ENCODE measurements around the gene PRSS8.
"Not testable (repeated sequence)": the region's sequence is repeated elsewhere in the genome, so short reads cannot be mapped to it uniquely, and the experiment has no call there.

The PRSS8 gene

DNA sequence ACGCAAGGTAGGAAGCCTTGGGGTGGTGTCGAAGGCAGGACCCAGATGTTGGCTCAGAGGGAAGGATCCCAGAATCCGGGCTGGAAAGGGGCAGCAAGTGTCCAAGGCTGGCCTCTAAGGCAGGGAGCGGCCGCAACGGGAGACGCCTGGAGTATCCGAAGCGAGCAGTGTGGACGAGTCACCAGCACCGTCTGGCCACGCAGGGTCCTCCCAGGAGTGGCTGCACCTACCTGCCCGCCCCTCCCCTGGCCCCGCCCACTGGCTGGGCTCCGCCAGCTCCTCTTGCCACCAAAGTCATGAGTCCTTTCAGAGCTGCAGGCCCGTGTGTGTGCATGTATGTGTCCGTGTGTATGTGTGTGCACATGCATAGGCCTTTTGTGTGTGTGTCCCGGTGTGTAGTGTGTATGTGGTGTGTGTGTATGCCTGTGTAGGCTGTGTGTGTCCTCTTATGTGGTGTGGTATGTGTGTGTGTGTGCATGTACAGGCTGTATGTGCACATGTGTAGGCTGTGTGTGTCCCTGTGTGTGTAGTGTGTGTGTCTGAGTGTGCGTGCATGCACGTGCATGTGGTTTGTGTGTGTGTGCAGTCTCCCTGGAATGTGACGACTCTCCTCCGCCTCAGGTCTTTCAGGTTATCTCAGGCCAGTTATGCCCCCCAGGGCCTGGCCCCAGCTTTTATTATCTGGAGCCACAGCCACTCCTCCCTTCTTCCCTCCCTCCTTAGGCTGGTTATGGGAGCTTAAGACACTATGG, at the start of gene PRSS8:
TSS of gene PRSS8 (minus strand) at position 193 of the 752 bp plus-strand sequence. CDS start 229 bp downstream, outside the sequence.
- in situ Hi-C loops (cut with MboI; ENCODE audit: low sequenced_read_pairs), result no loop called here

DNA sequence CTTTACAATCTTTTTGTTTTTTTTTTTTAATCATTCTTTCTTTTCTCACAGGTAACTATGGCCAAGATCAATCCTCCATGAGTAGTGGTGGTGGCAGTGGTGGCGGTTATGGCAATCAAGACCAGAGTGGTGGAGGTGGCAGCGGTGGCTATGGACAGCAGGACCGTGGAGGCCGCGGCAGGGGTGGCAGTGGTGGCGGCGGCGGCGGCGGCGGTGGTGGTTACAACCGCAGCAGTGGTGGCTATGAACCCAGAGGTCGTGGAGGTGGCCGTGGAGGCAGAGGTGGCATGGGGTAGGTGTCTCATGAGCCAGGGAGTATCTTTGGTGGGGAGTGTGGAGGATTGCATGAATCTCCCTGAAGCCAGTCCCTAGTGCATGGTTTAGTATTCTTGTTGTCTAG, 49.4 kb upstream of the PRSS8 start:
- in situ Hi-C loops (cut with MboI; ENCODE audit: low sequenced_read_pairs), result no loop called here

DNA sequence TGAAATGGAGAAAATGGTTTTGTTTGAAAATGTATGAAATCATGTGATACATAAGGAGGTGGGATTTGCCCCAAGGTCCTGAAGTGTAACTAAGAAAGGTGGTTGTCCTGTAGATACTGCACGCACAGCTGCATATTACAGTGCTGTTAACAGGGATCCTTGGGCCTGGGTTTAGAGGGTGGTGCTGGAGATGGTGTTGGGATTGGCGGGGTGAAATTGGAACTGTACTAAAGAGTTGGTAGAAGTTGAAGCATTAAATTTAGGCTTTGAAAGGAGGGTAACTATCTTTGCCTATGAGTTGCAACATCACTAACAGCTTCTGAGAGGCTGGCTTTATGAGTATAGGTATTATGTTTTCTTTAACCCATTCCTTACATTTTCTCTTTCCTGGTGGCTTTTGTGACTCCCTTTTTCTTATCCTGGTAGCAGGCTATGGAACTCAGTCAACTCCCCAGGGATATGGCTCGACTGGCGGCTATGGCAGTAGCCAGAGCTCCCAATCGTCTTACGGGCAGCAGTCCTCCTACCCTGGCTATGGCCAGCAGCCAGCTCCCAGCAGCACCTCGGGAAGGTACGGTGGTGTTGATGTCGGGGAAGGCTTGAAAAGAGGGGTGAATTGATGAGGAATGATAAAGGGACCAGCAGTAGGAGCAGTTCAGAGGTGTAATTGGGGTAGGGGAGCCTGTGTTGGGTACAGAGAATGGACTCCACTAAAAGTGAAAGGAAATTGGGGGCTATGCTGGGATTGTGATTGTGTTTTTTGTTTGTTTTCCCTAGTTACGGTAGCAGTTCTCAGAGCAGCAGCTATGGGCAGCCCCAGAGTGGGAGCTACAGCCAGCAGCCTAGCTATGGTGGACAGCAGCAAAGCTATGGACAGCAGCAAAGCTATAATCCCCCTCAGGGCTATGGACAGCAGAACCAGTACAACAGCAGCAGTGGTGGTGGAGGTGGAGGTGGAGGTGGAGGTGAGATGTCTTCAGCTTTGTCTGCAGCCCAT, 48.2 kb upstream of the PRSS8 start:
- in situ Hi-C loops (cut with MboI; ENCODE audit: low sequenced_read_pairs), result no loop called here

DNA sequence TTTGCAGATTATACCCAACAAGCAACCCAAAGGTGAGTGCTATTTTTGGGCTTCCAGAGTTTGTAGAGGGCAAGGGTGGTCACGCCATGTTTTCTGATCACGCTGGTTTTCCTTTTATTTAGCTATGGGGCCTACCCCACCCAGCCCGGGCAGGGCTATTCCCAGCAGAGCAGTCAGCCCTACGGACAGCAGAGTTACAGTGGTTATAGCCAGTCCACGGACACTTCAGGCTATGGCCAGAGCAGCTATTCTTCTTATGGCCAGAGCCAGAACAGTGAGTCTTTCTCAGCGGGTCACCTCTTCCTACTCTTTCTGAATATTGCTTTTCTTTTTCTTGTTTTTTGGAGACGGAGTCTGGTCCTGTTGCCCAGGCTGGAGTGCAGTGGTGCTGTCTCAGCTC, 46.9 kb upstream of the PRSS8 start:
- in situ Hi-C loops (cut with MboI; ENCODE audit: low sequenced_read_pairs), result no loop called here

DNA sequence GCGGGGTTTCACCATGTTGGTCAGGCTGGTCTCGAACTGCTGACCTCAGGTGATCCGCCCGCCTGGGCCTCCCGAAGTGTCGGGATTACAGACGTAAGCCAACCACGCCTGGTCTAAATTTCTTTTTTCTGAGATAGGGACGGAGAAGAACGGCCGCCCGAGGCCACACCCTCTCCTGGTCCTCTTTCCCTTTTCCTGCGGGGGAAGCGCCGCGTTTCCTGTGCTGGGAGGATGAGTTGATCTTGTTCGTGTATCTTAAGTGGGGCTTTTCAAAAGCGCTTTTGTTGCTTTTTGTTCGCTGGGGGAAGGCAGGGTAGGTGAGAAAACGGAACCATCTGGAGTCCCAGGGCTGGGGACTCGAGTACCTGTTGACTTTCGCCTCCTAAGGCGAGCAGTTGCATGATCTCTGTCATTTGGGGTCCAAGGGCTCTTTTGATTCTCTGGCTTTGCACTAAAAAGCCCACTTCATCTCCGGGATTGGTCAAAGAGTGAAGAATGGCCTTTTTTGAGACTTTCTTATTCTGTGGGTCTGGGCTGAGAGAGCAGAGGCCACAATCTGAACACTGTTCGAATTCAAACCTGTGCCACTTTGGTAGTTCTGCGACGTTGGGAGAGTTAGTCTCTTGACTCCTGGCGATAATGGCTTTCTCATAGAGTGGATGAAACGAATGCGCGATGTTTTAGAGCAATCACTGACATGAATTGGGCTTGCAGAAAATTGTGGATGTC, 45.7 kb upstream of the PRSS8 start:
- in situ Hi-C loops (cut with MboI; ENCODE audit: low sequenced_read_pairs), result no loop called here

DNA sequence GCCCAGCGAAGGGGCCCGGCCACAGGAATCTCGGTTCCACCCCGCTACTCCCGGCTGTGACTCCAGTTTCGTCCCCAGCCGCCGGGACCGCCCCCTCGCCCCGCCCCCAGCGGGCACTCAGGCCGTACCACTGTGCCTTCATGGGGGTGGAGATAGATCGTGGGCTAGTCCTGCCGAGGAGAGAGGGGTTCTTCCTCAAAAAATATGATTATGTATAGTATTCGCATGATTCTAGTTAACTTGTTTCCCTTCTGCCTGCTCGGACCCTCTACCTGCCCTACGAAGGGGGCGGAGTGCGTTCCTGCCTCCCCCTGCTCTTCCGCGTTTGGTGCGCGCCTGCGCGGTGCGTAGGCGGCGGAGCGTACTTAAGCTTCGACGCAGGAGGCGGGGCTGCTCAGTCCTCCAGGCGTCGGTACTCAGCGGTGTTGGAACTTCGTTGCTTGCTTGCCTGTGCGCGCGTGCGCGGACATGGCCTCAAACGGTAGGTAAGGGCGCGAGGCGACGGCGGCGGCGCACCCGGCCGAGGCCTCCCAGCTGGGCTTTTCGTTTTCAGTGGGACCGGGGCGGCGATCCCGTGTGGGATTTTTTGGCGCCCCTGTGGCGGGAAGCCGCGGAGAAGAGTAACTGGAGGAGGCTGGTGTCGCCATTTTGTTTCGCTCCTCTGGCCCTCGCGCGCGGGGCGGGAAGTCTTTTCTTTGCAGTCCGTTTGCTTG, 44.4 kb upstream of the PRSS8 start, which contains the start of gene FUS:
TSS of gene FUS (plus strand) at position 393 of the 713 bp plus-strand sequence. CDS start at position 469, 76 bp downstream.
- in situ Hi-C loops (cut with MboI; ENCODE audit: low sequenced_read_pairs), result no loop called here

DNA sequence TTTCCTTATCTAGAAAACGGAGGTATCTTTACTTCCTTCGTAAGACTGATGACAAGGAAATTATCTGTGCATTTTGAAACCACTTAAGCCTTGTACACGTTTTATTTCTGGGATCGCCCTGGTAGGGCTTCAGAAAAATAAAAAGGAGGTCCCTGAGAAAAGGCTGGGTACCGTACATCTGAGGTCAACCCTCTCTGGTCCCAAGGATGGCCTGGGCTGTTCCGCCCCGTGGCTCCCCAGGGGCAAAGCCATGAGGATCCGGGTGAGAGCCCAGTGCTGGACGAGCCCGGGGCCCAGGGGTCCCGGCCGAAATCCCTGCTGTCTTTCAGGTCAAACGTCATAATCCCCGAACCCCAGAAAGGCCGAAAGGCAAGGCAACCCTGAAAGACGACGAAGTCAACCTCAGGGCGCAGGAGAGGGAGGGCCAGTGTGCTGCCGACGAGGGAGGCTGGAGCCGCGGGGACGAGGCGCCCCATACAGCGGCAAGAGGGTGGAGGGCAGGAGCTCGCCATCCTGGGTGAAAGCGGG, 43.8 kb upstream of the PRSS8 start:
- in situ Hi-C loops (cut with MboI; ENCODE audit: low sequenced_read_pairs), result no loop called here

DNA sequence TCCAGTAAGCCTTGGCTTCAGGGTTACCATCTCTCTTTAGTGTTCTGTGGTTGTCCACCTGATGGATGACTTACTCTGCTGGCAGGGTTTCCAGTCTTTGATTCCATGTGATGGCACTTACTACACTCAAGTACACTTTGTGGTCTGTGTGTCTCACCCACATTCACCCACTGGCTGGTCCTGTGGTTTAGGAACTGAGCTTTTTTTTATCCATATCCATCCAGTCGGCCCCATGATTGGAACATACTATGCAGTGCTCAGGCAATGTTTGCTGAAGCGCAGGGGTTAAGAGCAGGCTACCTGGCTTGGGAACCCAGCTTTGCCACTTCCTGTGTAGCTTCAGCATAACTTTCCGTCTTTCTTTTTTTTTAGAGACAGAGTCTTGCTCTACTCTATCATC, 41.6 kb upstream of the PRSS8 start:
- in situ Hi-C loops (cut with MboI; ENCODE audit: low sequenced_read_pairs), result no loop called here

DNA sequence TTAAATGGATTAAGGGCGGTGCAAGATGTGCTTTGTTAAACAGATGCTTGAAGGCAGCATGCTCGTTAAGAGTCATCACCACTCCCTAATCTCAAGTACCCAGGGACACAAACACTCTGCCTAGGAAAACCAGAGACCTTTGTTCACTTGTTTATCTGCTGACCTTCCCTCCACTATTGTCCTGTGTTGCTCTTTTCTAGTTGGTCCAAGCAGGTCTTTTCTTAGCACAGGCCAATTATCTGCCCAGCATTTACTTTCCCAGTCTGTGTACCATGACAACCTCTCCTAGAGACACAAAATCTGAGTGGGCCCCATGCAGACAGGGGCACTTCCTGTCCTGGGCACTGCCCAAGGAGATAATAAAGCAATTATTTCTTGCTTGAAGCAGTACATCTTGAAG, 34.5 kb upstream of the PRSS8 start:
- in situ Hi-C loops (cut with MboI; ENCODE audit: low sequenced_read_pairs), result not testable (repeated sequence)

DNA sequence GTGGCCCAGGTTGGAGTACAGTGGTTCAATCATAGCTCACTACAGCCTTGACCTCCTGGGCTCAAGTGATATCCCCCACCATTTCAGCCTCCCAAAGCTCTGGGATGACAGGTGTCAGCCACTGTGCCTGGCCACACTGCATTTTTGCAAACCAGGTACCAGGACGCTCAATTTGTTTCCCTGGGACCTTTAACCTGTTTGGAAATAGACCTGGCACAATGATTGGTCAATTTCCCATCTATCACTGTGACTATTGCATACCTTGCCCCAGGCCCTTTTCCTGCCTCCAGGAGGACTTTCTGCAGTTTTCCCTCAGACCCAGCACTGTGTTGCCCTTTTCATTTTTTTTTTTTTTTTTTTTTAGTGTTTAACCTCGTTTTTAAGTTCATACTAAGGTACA, 33.3 kb upstream of the PRSS8 start:
- in situ Hi-C loops (cut with MboI; ENCODE audit: low sequenced_read_pairs), result no loop called here

DNA sequence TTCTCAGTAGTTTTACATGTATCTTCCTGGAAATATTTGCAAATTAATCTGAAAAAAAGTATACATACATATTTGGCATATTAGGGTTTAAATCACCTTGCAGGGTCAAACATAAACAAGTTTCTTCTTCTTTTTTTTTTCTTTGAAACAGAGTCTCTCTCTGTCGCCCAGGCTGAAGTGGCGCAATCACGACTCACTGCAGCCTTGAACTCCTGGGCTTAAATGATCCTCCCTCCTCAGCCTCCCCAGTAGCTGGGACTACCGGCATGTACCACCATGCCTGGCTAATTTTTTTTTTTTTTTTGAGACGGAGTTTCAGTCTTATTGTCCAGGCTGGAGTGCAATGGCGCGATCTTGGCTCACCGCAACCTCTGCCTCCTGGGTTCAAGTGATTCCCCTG, 31.8 kb upstream of the PRSS8 start:
- in situ Hi-C loops (cut with MboI; ENCODE audit: low sequenced_read_pairs), result no loop called here

DNA sequence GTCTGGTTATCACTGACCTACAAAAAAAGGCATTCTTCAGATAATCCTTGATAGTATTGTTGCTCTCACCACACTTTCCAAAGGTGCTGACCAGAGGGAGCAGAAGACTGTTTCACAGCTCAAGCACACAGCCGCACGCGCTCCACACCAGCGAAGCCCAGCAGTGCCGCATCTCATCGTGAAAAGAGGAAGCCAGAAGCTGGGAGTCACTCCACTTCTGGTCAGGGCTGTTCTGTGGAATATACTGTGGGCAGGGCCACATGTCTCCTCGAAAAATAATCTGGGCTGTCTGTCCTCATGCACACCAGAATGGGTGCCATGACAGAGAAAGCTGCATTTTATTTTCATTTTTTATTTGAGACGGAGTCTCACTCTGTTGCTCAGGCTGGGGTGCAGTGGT, 21.6 kb upstream of the PRSS8 start:
- in situ Hi-C loops (cut with MboI; ENCODE audit: low sequenced_read_pairs), result no loop called here

DNA sequence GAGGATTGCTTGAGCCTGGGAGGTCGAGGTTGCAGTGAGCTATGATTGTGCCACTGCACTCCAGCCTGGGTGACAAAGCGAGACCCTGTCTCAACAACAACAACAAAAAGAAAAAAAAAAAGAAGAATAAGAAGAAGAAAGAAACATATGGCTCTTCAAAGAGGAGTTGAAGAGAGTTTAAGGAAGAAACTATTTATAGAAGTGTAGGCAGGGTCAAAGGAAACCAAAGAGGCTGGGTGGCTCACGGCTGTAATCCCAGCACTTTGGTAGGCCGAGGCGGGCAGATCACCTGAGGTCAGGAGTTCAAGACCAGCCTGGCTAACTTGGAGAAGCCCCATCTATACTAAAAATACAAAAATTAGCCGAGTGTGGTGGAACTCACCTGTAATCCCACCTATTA, 15.4 kb upstream of the PRSS8 start:
- in situ Hi-C loops (cut with MboI; ENCODE audit: low sequenced_read_pairs), result not testable (repeated sequence)

DNA sequence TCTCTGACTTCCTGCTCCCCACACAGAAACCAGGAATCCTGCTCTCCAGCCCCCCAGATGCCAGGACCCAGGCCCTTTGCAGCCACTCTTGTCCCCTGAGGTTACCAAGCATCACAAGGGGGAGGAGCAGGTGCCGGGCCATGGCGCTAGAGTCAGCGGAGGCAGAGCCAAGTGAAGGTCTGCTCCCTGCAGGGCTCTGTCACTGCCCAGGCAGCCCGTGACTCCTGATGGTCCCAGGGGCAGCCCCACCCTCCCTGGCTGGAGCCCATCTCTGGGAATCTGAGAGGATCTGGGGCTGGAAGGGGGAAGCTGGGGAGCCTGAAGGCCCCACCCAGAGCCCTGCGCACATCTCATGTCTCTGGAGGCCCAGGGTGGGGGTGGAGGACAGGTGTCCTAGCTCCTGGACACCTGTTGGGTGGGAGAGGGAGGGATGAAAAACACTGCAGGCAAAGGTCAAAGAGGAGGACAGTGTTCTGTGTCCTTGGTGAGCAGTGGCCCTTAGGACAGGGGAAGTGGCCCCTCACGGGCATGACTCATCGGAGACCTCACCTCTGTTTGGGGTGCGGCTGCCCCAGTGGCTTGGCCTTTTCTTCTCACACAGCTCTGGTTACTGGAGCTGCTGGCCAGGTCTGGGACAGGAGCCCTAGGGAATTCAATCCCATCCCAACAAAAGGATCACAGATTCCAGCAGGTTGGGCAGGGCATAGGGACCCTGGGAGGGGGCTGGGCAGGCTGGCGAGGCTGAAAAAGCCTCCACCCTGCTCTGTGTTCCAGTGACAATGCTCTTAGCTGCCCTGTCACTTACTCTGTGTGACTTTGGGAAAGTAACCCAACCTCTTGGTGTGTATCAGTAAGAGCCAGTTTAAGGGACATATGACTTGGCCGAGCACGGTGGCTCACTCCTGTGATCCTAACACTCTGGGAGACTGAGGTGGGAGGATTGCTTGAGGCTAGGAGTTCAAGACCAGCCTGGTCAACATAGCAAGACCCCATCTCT, 14.7 kb upstream of the PRSS8 start, which contains the start of gene PRSS36:
TSS of gene PRSS36 (minus strand) at position 173 of the 997 bp plus-strand sequence. CDS start at position 142, 31 bp downstream.
- in situ Hi-C loops (cut with MboI; ENCODE audit: low sequenced_read_pairs), result no loop called here

DNA sequence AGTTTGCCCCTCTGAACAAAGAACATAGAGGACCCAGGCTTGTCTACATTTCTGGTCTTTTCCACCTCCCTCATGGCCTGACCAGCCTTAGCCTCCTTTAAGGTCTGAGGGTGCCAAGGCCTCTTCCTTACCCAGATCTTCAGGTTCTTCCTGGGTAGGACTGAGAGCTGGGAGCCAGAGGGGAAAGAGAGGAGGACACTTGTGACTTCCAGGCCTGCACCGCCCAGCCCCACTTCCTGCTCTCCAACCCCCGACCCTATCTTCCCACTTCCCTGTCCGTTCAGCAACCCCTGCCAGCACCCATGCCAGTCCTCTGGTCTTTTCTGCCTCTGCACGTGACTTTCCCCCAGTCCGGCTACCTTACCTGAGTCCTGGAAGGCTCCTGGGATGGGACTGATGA, 13.8 kb upstream of the PRSS8 start:
- in situ Hi-C loops (cut with MboI; ENCODE audit: low sequenced_read_pairs), result no loop called here

DNA sequence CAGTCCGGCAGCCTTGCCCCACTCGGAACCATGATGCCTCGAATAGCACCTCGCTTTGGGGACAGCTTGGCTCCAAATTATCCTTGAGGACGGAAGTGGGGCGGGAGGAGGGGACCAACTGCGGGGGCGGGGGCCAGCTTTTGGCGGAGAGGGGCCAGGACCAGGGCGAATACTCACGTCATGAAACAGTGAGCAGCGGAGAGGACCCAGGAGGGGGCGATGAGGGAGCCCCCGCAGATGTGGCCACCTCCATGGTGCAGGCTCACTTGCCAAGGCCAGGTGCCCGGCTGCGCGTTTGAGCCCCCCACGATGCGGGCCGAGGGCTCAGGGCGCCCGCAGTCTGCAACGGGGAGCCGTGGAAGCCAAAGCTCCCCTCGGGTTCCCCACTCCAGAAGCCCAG, 13.4 kb upstream of the PRSS8 start:
- in situ Hi-C loops (cut with MboI; ENCODE audit: low sequenced_read_pairs), result no loop called here

DNA sequence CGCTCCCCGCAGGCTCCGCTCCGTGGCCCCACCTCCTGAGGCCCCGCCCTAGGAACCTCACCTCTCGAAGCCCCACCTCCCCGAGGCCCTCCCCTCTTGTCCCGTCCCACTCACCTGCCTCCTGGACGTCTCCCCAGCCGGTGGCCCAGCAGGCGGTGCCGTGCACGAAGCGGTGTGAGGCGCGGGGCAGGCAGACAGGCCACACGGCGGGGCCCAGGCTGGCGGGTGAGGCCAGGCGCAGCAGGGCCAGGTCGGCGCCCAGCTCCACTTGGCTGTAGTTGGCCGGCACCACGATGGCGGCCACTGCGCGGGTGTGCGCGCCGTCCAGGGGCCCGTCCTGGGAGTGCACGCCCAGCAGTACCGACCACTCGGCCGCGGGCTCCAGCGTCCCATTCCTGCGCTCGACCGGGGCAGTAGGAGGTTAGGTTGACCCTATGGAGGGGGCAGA, 12.8 kb upstream of the PRSS8 start:
- in situ Hi-C loops (cut with MboI; ENCODE audit: low sequenced_read_pairs), result no loop called here

DNA sequence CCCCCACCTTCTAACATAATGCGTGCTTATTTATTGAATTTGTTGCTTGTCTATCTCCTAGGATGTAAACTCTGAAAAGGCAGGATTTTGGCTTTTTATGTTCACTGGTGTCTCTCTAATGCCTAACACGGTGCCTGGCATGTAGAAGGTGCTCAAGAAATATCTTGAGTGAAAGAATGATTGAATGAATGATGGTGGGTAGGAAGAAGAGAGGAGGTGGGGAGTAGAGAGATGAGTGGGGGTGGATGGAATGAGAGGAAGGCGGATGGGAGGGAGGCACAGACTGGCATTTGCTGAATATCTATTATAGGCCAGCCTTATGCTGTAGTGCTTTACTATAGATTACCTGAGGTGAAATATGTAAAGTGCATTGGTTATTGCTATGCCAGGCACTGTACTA, 12.0 kb upstream of the PRSS8 start:
- in situ Hi-C loops (cut with MboI; ENCODE audit: low sequenced_read_pairs), result no loop called here
